NCI-H2171 (cell line): ENCODE measurements around the gene IQSEC3.
"Not testable (repeated sequence)": the region's sequence is repeated elsewhere in the genome, so short reads cannot be mapped to it uniquely, and the experiment has no call there.

ENCODE experiments used
- DNase-seq: peaks from one replicate; lab custom pipeline; 2025; lab: John Stamatoyannopoulos, UW

The IQSEC3 gene

DNA sequence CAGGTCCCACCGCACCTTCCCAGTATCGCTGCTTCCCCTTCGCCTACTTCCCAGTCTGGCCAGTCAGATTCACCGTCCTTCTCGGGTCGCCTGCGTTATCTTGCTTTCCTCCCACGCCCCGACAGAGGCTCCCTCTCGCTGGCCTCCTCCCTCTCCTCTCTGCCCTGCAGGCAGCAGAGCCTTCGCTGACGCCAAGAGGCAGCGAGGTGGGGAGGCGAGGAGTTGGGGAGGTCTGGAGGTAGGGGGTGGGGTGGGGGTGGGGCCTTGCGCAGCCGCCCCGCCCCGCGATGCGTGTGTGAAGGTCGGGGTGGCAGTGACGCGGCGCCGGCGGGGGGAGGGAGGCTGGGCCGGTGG, at the start of gene IQSEC3:
TSS of gene IQSEC3 (plus strand) at position 340 of the 354 bp plus-strand sequence. CDS start 116 bp downstream, outside the sequence.
- not testable (repeated sequence) for DNase-seq

DNA sequence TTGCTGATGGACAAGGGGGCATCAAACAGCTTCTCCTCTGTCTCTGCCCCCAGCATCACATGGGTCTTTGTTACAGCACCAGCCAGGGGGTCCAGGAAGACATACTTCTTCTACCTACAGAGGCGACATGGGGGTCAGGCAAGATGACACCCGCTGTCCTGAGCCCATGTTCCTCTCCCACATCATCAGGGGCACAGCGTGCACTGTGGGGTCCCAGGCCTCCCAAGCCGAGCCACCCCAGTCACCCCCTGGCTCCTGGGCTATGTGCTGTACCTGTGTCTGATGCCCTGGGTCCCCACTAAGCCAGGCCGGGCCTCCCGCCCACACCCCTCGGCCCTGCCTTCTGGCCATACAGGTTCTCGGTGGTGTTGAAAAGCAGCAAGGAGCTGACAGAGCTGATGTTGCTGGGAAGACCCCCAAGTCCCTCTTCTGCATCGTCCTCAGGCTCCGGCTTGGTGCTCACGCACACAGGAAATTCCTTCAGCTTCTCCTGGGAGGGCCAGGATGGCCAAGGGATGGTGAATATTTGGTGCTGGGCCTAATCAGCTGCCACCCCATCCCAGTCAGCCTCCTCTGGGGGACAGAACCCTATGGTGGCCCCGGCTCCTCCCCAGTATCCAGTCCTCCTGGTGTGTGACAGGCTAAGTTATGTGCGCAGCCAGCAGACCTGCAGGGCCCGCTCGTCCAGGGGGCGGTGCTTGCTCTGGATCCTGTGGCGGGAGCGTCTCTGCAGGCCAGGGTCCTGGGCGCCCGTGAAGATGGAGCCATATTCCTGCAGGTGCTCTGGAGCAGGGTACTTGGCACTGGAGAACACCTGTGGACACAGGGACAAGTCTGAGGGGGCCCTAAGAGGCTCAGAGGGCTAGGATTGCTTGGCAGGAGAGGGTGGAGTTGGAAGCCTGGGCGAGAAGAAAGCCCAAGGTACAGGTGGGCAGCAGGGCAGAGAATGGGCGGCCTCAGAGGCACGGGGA, 48.9 kb upstream of the IQSEC3 start:
- DNase-seq: not testable (repeated sequence)

DNA sequence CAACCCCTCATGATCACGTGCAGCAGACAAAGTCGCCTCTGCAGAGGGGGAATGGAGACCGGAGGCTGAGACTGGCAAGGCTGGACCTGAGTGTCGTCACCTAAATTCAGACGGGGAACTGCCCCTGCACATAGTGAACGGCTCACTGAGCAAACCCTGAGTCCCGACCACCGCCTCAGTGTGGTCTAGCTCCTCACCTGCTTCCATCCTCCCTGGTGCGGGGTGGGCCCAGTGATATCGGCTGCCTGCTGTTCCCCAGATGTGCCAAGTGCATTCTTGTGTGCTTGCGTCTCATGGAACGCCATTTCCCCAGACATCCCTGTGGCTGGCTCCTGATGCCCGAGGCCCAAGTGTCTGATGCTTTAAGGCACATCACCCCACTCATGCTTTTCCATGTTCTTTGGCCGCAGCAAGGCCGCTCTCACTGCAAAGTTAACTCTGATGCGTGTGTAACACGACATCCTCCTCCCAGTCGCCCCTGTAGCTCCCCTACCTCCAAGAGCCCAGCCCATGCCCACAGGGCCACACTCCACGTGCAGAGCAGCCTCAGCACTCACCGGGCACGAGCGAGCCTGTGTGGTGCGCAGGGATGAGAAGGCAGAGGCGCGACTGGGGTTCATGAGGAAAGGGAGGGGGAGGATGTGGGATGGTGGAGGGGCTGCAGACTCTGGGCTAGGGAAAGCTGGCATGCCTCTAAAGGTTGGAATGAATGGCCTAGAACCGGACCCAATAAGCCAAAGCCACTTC, 47.6 kb upstream of the IQSEC3 start:
- DNase-seq: not testable (repeated sequence)

DNA sequence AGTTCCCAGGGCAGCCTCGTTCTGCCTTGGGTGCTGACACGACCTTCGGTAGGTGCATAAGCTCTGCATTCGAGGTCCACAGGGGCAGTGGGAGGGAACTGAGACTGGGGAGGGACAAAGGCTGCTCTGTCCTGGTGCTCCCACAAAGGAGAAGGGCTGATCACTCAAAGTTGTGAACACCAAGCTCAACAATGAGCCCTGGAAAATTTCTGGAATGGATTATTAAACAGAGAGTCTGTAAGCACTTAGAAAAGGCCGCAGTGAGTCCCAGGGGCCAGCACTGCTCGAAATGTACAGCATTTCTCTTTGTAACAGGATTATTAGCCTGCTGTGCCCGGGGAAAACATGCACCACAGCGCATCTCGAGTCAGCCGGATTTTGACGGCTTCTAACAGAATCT, 46.7 kb upstream of the IQSEC3 start:
- not testable (repeated sequence) for DNase-seq

DNA sequence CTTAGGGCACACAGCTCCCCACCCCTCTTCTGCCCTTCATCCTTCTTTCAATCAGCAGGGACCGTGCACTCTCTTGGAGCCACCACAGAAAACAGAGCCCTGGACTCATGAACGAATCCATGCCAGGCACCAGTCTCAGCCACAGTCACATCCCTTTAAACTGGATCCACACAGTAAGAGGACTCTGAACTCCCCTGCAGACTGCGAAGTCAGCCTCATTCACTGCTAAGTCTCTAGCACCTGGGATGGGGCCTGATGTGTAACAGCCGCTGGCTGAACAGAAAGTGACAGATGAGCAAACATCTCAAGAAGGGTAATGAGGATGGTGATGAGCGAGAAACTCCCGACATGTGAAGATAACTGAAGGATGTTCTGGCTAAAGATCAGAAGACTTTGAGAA, 45.8 kb upstream of the IQSEC3 start:
- no peak for DNase-seq

DNA sequence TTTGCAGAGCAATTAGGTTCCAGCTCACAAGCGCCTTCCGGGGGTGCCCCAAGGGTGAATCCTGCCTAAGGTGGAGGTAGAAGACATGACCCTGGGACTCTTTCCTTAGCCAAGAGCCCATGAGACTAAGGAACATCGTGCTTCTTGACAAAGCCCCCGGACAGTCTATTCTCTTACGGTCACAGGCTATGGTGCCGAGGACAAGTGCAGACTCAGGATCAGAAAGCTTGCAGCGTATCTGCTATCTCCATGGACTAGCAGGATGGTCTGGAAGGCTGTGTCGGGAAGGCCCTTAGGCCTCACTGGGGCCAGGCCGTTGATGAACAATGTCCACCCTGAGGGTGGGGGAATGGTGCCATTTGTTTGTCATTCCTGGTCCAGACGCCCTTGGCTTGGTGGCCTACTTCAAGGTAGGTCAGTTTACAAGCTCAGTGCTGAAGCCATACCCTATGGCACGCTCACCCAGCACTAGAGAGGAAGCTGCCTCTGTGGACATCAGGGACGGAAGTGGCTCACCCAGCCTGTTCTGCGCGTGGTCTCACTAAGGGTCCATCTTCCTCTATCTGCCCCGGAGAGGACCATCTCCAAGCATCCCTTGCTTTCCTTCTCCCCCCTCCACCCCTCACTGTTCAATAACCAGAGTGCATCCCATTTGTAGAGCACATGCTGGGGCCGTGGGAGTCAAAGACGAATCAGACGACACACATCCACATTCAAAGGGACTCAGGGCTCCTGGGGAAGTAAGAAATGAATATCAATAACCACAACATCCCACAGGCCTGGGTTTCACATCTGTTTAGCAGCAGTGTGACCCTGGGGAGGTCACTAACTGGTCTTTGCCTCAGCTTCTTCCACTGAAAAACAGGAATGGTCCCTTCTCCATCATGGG, 45.0 kb upstream of the IQSEC3 start:
- no peak for DNase-seq

DNA sequence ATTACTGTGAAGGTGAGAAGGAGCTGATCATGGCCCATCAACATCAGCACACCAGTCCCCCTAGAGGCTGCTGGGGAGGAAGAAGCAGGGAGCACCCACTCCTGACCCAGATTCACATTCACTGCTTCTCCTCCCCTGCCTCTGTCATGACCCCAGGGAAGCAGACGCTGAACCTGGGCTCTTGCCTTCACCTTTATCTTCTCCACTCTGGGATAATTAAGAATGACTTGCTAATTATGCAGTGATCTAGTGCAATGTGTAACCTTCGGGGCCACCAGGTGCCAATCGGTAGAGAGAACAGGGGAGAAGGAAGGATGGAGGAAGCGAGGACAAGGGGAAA, 44.4 kb upstream of the IQSEC3 start:
- no peak for DNase-seq

DNA sequence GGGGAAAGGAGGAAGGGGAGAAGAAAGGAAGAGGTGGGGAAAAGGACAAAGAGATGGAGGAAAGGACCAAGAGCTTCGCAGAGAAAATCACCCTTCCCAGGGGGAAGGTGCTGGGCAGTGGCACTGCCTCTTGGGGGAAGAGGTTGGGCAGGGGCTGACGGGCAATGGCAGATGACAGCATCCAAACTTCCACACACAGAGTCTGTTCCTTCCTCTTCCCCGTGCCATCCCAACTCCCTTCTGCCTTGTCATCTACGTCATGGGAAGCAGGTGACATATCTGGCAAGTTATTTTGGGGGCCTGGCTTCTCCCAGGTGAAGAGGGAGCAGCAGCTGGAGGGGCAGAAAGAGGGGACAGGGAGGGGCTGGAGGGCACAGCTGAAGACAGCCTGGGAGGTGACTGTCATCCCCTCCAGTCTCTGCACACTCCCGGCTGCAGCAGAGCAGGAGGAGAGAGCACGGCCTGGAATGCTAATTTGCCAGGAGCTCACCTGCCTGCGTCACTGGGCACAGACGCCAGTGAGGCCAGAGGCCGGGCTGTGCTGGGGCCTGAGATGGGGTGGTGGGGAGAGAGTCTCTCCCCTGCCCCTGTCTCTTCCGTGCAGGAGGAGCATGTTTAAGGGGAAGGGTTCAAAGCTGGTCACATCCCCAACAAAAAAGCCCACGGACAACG, 43.9 kb upstream of the IQSEC3 start:
- DNase-seq: no peak

DNA sequence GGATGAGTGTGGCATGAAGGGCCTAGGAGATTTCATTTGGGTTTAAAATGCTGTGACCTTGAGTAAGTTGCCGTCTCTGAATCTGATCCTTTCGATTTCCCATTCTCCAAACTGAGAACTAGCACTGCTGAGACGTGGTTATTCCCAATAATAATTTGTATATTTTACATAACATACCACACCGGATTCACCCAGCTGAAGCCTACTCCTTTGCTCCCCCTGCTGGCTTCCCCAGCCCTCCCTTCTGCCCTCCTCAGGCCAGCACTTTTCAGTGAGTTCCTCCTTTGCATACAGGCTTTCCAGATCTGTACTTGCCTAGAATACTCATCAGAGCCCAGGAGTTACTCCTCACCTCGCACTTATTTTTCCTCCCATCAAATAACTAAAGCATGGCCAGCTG, 38.7 kb upstream of the IQSEC3 start:
- DNase-seq: not testable (repeated sequence)

DNA sequence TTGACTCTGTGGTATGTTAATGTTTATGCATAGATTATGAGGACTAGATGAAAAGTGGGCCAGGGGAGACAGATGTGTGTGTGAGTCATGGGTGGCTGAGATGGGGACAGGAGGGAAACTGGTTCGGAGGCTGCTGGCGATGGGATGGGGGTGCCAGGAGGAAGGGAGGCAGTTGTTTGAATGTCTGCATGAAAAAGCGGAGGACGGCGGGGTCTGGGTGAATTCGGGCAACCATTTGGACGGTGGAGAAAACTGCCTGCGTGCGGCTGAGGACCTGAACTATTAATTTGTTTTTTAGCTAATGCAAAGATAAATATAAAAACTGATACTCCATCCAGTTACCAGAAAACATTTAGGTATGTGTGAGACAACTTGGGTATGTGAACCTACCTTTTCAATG, 27.8 kb upstream of the IQSEC3 start:
- not testable (repeated sequence) for DNase-seq

DNA sequence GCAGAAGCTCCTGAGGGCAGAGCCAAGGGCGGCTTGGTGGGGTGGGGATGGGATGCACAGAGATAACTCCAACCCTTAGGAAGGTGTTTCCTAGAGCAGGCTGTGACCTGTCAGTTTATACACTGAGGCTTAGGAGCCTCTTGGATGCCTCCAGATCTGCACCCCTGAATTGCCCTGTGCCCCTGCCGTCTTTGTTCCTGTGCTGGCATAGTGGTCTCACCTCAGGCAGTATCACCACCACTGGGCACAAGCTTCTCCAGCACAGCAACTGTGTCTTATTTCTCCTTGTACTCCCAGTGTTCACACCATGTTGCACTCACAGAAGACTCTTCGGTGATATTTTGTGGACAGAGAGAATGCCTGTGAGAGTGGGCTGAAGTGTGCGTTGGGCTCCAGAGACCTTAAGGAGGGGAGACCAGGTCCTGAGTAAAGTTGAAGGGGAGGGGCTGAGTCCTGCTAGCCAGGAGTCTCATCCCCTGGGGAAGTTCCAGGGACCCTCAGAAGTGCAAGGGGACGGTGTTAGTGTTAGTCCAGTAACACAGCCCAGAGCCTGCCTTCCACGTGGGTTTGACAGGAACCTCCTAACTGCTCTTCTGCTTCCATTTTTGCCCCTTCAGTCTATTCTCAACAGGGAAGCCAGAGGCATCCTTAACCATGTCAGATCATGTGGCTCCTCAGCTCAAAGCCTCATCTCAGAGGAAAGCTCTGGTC, 26.9 kb upstream of the IQSEC3 start:
- not testable (repeated sequence) for DNase-seq

DNA sequence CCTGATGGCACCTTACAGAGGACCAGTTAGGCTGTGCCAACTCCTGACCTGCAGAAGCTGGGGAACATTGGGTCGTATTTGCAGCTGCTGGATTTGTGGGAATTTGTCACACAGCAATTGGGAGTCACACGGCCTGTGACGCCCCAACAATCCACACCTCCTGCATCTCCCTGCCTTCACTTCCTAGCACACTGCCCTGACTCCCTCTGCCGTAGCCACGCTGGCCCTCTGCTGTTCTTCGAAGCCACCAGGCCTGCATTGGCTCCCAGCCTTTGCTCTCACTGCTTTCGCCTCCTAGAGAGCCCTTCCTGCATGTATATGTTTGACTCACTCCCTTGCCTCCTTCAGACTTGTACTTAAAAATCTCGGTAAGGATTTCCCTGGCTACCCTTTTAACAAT, 22.2 kb upstream of the IQSEC3 start:
- not testable (repeated sequence) for DNase-seq

DNA sequence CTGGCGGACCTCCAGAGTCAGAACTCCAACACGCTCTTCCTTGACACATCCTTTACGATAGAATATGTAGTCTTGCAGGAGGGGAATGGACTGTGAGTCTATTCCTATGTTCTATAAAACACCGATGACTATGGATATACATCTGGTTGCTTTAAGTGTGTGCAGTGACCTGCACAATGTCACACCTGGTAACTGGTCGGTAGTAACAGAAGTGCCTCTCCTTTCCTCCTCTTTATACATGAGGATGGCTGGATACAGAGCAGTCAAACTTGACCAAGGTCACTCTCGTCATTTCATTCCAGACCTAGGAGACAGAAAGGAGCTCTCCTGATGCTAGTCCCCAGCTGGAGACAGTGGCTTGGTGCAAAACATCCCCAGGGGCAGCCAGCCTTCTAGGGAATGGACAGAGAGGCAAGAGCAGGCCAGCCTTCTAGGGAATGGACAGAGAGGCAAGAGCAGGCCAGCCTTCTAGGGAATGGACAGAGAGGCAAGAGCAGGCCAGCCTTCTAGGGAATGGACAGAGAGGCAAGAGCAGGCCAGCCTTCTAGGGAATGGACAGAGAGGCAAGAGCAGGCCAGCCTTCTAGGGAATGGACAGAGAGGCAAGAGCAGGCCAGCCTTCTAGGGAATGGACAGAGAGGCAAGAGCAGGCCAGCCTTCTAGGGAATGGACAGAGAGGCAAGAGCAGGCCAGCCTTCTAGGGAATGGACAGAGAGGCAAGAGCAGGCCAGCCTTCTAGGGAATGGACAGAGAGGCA, 21.2 kb upstream of the IQSEC3 start:
- not testable (repeated sequence) for DNase-seq

DNA sequence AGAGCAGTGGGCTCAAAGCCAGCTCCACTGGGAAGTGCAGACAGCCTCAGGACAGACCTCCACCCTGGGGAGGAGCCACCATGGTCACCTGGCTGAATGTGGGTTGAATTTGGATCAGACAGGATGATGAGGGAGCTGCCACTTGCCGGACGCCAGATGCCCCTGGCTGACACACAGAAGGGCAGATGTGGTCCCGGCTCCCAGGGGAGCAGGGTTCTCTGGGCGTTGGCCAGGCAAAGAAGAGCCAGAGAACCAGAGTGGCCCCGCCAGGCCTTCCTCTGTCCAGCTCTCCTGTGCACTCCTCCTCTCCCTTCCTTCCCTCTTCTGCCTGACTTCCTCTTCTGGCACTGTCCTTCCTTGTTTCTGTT, 20.6 kb upstream of the IQSEC3 start:
- not testable (repeated sequence) for DNase-seq

DNA sequence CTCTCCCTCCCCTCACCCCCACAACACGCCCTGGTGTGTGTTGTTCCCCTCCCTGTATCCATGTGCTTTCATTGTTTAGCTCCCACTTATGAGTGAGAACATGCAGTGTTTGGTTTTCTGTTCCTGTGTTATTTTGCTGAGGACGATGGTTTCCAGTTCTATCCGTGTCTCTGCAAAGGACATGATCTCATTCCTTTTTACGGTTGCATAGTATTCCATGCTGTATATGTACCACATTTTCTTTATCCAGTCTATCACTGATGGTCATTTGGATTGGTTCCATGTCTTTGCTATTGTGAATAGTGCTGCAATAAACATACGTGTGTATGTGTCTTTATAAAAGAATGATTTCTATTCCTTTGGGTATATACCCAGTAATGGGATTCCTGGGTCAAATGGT, 20.0 kb upstream of the IQSEC3 start:
- not testable (repeated sequence) for DNase-seq

DNA sequence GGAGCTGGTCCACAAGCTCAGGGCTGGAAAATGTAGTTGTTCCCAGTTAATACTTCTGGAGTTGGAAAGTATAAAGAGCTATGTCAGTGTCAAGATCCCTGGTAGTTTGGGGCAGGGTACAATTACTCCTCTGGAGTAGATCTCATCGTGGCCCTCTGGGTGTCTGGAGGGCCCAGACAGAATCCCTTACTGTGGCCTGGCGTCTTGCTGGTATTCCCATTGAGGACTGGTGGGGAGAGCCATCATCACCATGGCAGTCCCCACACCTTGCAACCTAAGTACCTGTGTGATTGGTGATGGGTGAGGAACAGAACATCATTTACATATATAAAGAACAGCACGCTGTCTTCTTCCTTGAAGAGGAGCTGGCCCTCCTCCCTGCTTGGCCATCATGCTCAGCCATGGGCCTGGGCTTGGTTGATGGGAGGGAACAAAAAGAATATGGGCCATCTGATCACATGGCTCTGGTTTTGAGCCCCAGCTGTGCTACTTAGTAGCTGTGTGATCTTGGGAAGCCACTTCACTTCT, 18.8 kb upstream of the IQSEC3 start:
- DNase-seq: not testable (repeated sequence)

DNA sequence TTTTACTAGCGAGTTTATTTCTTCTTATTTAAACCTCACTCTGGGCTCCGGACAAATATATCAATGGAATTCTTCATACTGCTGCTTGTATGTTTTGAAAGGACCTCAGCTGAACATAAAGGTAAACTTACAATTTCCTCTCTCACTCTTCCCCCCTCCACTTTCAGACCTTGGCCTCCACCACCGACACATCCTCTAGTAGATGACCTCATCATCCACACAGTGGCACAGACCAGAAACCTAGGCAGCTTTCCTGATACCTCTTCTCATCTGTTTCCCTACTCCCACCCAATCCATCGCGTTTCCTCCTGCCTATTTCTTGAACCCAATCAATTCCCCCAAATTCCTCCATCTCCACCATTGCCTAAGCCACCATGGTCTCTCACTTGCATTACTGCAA, 17.4 kb upstream of the IQSEC3 start:
- DNase-seq: not testable (repeated sequence)

DNA sequence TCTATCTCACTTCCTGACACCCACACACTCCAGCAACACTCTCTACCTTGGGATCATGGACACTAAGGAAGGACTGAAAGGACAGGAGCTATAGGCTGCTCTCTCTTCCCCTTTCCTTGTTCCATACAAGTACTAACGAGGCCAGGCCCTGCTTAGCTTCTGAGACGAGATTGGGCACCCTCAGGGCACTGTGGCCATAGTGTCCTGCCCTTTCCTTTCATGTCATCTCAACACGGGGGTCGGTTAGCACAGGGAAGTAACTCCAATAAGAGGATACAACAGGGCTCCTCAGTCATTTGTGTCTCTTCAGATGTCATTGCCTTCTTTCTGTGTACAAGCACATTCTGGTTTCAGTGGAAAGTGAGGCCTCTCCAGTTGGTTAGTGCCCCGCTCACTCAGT, 15.5 kb upstream of the IQSEC3 start:
- DNase-seq: not testable (repeated sequence)

DNA sequence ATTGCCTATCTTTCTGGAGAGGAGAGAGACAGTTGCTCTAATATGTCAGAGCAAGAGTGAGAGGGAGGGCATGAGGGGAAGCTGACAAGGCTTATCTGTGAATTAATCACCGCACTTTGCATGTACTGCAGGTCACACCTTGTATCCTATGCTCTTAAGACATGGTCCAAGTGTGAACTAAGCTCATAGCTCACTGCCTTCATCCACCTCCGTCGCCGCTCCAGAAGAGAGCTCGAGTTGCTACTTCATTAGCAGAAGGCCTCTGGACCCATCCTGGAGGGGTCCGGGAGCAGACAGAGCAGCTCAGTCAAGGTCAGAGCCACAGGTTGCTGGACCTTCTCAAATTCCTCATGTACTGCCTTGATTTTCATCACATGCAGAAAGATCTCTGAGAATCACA, 14.6 kb upstream of the IQSEC3 start:
- DNase-seq: not testable (repeated sequence)
